Astrocyte of the spinal cord (primary cell): ENCODE data around the gene DNAJC15.

Source experiments
- DNase-seq: peaks from one replicate; pipeline ENCODE4 v3.0.0; 2011; ENCODE audit warnings: low read depth, low spot score
- H3K4me3 ChIP-seq: 2 replicates; pipeline ENCODE4 v1.5.1; 2011; ENCODE audit warnings: low read depth, mild to moderate bottlenecking, low read length, moderate library complexity
- CTCF ChIP-seq: IDR thresholded peaks from 2 replicates; pipeline ENCODE4 v1.5.1; 2012; ENCODE audit warnings: low read depth, mild to moderate bottlenecking, low read length, inconsistent platforms
- in situ Hi-C: cut with HindIII; loops from 2 replicates; pipeline ENCODE4 v1.10.0; 2017; ENCODE audit warnings: low sequenced_read_pairs

The DNAJC15 gene

GRCh38 chr13:43110036-43110435 lies 86.7 kb downstream of the DNAJC15 start:
- H3K4me3 ChIP-seq = no peak overlapping the region
- no peak for TF ChIP-seq CTCF
- in situ Hi-C loops = no loop called here
- no peak for DNase-seq

- H3K4me3 ChIP-seq = no peak overlapping the region
- in situ Hi-C loops = no loop called here
Observed at GRCh38 chr13:43110658-43111057, 87.3 kb downstream of the DNAJC15 start.

GRCh38 chr13:43111559-43112400 lies 88.4 kb downstream of the DNAJC15 start:
- in situ Hi-C loops = no loop called here
- H3K4me3 ChIP-seq = no peak overlapping the region
- TF ChIP-seq CTCF = no peak
- no peak for DNase-seq

More at GRCh38 chr13:43110658-43111057, 87.3 kb downstream of the DNAJC15 start:
- no peak for TF ChIP-seq CTCF
- no peak for DNase-seq

- TF ChIP-seq CTCF = no peak
- H3K4me3 ChIP-seq = no peak overlapping the region
- in situ Hi-C loops = no loop called here
- no peak for DNase-seq
Observed at GRCh38 chr13:43113603-43114002, 90.2 kb downstream of the DNAJC15 start.

GRCh38 chr13:43114504-43114903 lies 91.1 kb downstream of the DNAJC15 start:
- H3K4me3 ChIP-seq = no peak overlapping the region
- TF ChIP-seq CTCF = no peak
- DNase-seq = no peak
- in situ Hi-C loops = no loop called here

GRCh38 chr13:43115141-43115540 lies 91.8 kb downstream of the DNAJC15 start:
- no peak for DNase-seq
- TF ChIP-seq CTCF = no peak
- no peak overlapping the region for H3K4me3 ChIP-seq
- in situ Hi-C loops = no loop called here
